OCI-LY7 (cell line): ENCODE measurements around the gene XRCC3.

Source experiments
- EZH2phosphoT487 ChIP-seq: fragments of 200-600 bp; sonication (generic); IDR thresholded peaks from 2 replicates; pipeline ENCODE4 v1.6.1; 2018; ENCODE audit warnings: low read depth, borderline replicate concordance, mild to moderate bottlenecking, mixed run types, antibody characterized with exemption, low read length, moderate library complexity, mixed read lengths
- TF ChIP-seq, protein P1 (sequence below): fragments of 200-600 bp; sonication (generic); conservative IDR thresholded peaks from 2 replicates; pipeline ENCODE4 v1.5.1; 2014; ENCODE audit warnings: mild to moderate bottlenecking, antibody characterized with exemption, low read length, moderate library complexity, mixed read lengths

- TF ChIP-seq, protein P1, sequence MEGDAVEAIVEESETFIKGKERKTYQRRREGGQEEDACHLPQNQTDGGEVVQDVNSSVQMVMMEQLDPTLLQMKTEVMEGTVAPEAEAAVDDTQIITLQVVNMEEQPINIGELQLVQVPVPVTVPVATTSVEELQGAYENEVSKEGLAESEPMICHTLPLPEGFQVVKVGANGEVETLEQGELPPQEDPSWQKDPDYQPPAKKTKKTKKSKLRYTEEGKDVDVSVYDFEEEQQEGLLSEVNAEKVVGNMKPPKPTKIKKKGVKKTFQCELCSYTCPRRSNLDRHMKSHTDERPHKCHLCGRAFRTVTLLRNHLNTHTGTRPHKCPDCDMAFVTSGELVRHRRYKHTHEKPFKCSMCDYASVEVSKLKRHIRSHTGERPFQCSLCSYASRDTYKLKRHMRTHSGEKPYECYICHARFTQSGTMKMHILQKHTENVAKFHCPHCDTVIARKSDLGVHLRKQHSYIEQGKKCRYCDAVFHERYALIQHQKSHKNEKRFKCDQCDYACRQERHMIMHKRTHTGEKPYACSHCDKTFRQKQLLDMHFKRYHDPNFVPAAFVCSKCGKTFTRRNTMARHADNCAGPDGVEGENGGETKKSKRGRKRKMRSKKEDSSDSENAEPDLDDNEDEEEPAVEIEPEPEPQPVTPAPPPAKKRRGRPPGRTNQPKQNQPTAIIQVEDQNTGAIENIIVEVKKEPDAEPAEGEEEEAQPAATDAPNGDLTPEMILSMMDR = no peak
- no peak for TF ChIP-seq EZH2phosphoT487
Measured at GRCh38 chr14:103699901-103700752, 15.1 kb downstream of the XRCC3 start.
